HG03196 (cell line): ENCODE data around the gene ERC2.

ENCODE experiments used
- ATAC-seq: cut with Tn5 transposase; IDR thresholded peaks from one replicate; pipeline ENCODE4 v1.9.1; 2021; ENCODE audit not compliant: unreplicated experiment

The ERC2 gene

DNA sequence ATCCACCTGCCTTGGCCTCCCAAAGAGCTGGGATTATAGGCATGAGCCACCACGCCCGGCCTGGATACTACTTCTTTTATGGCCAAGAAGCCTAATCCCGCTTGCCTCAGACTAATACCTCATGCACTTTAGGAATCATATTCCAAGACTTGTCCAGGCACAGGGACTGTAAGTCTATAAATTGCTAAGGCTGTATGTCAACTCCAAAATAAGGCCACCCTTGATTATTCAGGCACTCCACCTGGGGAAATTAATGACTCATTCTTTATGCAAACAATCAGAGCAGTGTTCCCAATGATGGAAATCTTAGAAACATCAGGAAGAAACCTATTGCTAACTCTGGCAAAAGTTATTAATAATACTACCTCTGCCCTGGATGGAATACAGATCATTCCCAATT is 98.4 kb downstream of the ERC2 start:
- ATAC-seq = no peak

DNA sequence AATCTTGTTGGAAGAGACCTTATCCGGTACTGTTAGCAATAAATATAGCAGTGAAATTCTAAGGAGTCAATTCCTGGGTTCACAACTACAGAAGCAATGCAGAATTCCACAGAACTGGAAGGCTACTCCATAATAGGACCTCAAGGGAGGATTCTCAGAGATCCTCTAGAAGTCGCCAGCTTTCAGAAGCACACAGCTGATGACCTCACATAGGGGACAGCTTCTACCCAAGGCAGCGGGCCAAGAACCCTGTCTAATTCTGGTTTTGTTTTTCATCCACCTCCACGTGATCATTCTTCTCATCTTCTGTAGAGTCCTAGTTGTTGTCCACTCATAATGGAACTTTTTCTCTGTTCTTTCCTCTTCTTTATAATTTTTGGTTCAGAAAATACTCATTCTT is 99.4 kb downstream of the ERC2 start:
- no peak for ATAC-seq

DNA sequence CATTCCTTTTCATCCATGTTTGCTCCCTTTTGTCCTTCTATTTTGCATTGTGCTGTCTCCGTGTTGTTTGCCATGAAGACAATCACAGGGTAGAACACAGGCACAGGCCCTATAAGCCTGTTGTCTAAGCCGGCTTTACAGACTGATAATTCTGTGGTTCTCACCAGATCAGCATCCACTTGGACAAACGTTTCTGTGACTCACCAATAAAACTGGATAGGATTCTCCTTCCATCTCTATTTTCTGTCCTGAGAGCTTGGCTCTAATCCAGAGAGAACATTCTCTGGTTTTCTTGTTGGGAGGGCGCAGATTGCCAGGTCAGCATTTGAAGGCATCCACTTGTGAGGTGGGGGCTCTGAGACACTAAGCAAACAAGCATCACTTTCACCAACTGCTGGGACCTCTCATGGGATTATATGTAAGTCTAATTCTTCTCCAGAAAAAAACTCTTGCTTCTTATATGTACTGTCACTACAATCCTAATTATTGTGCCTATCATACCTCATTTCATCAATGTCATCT is 101.6 kb downstream of the ERC2 start:
- ATAC-seq = no peak

DNA sequence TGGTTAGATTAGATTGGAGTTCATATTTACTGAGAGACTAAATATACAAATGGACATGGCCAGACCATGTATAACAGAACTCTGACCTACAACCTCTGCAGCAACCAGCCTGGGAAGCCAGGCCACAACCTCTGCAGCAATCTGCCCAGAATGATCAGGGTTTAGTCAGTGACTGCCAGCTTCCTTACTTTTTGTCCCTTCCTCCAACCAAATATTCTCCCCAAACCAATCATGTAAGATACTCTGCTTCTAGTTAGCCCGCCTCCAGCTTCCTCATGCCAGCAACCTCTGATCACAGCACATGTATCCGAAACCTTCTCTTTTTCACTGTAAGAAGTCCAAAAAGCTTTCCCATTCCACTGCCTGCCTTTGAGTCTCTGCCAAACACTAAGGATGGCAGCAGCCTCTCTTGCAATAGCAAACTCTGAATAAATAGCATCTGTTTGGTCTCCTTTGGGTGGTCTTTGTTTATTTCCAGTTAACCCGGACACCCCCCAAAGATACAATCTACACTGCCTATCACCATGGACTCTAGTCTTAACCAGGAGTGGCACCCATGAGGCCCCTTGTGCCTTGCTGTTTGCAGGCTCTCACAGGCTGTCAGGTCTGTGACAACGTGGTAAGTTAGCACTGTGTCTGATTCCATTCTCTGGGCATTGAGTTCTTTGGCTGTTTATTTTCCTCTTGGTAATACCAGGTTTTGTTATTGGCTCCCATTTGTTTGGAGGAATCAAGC is 102.2 kb downstream of the ERC2 start:
- no peak for ATAC-seq

DNA sequence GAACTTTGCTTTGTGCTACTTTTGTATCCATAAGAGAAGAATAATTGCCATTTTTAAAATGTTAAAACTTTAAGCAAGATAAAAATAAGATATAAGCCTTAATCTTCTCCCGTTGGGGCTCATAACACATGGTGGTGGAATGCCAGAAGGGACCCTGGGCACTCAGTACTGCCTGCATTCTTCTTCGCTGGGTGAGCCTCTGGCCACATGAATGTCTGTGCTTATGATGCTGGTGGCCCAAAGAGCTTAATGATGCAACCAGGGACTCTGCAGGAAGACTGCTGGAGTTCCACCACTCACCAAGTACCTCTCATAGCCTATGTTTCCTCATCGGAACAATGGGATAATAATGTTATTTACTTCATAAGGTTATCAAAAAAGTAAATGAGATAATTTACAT is 103.6 kb downstream of the ERC2 start:
- ATAC-seq = no peak

DNA sequence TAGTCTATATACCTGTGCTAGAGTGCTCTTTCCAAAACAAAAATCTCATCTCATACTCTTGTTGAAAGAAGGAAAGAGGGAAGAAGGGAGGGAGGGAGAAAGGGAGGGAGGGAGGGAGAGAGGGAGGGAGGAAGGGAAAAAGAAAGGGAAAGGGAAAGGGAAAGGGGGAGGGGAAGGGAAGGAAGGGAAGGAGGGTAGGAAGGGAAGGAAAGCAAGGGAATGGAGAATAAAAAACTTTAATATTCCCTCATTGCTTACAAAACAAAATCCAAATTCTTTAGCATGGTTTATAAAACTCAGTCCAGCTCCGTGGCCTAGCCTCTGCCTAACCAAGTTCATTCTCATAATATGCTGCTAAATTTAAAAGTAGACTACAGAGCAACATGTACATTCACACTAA is 104.5 kb downstream of the ERC2 start:
- ATAC-seq = no peak

DNA sequence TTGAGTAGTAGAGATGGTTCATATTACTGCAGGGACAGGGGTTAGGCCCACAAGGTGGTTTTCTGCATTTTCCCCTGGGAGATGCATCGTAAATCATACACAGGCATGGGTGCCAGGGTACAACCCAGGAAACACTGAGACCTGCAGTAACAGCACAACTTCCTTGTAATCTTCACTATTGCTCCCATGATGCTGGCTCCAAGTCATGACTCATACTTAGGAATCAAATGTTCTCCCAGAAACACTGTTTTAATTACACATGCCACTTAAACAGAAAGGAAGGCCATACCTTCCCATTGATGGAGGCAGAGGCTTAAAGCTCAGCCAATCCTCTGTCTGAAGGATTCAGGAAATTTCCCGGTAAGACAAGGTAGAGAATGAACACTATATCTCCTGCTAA is 106.5 kb downstream of the ERC2 start:
- no peak for ATAC-seq

DNA sequence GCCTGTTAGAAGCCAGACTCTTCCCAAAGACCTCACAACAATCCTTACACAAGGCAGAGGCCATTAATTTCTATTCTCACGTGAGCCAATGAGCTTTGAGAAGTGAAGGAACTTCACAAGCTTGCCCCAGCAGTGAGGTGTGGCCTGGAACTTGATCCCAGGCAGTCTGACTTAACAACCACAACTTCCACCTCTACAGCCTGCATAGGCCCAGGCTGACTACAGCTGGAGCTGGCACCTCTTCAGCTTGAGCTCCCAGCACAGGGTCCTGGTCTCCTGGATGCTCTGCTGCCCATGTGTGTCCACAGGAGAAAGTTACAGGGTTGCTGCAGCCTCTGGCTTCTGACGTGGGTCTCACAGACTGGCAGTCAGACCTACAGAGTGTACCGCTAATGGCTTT is 111.0 kb downstream of the ERC2 start:
- no peak for ATAC-seq

DNA sequence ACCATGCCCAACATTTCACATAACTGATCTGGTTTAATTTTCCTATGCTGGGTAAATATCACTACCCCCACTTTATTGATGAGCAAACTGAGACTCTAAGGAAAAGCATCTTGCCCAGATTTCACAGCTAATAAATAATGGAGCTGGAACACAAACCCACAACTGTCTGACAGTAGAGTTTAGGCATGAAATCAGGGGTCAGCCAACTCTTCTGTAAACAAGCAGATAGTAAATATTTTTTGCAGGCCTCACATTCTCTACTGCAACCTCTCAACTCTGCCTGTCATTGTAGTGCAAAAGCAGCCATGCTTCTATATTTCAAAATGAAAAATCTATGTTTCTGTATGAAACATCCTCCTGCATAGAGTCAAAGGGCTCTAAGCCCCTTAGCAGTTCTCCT is 111.5 kb downstream of the ERC2 start:
- no peak for ATAC-seq

DNA sequence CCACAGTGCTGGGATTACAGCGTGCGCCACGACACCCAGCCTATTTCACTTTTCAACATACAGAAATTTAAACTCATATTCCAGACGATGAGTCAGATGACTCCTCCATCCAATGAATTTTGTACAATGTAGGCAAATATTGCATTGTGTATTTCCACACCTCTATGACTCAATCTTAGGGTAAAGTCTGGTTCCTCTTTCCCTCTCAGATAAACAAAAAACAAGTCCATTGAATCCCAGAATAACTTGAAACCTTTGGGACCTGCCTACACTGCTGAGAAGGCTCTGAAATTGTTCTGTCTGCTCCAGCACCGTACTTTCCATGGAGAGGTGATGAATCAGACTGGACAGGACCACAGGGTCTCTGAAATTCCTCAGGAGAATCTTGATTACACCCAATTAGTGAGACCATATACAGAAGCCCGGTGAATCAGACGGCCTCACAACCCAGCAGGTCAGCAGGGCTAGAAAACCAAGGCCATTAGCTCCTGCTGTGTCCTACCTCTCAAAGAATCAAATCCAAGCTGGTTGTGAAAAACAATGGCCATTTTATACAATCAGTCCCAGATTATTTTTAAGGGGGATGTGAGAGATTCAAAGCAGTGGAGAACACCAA is 112.6 kb downstream of the ERC2 start:
- ATAC-seq = no peak

DNA sequence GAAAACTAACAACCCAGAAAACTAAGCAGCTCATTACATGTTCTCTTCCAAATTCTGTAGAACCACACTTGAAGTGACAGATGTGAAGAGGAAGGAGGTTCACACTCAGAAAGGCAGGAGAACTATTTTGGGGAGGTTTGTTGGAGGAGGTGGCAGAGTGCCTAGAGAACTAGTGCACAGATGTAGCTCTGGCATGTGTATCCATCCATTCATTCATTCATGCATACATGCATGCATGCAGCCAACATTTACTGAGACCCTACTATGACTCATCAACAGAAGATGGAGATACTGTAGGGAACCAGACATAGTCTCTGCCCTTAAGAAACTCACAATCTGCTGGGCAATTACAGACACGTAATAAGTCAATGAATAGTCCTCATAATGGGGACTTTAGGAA is 116.7 kb downstream of the ERC2 start:
- ATAC-seq = no peak

DNA sequence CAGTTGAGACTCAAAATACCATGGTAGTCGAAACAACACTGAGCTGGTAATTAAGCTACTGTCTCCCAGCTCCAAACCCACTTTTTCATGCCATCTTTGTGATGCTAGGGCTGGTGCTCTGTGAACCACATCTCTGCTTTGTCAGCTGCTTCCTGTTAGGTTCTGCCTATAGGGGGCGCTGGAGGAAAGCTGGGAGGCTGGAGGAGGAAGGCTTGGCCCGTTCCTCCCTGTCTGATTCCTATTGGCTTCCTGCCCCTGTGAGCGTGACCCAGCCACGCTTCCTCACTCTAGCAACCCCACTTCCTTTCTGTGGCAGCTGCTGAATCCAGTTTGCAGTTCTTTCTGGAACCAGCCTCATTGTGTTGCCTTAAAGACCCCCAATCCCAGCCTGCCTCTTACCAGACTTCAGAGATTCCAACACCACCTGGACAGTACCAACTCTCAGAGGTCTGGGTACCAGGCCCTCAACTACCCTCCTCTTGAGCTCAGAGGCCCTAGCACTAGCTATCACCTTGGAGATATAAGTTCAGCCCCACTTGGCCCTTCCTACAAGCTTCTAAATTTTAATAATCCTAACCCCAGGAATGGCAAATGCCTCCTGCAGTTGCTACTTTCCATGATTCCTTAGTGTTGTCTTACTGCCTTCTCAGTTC is 120.9 kb downstream of the ERC2 start:
- no peak for ATAC-seq

DNA sequence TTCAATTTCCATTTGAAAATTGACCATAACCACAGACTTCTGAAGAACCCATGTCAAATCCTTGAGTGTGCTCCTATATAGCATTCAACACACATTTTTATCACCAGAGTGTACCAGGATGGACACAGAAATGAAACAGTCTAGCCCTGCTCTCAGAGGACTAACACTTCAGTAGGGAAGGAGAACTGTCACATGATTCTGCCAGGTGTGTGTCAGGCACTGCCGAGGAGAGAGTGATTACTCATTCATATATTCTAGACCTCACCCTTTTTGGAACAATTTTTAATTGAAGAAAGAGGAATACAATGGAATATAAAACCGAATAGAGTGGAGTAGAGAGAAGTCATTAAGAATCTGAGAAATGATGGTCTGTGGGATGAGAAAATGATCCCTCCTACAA is 125.8 kb downstream of the ERC2 start:
- no peak for ATAC-seq

DNA sequence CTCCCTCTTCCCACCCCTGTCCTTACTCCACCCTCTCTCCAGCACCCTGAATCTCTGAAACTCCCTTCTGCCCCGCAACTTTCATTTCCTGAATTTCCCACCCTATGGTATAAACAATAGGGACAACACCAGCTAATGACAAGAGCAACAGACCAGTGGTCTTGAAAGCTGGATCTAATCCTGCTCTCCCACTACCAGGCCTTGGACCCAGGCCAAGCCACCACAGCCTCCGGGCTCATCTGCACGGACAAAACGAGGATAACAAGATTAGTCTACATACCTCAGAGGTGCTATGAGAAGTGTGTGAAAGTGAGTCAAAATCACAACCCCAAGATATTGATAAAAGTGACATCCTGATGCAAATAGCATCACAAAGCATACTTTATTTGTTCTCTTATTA is 128.6 kb downstream of the ERC2 start:
- ATAC-seq = no peak

DNA sequence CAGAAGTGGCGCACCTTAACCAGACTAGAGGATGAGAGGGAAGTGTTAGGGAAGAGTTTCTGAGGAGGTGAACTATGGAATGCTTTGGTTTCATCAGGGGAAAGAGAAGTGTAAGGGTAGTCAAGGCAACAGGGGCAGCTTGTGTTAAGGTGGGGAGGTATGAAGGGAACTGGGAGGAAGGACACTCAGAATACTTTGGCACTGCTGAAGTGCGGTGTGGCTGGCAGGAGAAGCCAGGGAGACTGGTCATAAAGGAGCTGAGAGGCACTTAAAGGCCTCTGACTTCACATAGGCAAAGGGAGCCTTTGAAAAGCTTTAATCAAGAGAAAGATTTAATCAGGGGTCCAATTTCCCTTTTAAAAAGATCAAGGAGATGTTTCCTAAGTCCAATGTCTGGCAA is 129.0 kb downstream of the ERC2 start:
- no peak for ATAC-seq

DNA sequence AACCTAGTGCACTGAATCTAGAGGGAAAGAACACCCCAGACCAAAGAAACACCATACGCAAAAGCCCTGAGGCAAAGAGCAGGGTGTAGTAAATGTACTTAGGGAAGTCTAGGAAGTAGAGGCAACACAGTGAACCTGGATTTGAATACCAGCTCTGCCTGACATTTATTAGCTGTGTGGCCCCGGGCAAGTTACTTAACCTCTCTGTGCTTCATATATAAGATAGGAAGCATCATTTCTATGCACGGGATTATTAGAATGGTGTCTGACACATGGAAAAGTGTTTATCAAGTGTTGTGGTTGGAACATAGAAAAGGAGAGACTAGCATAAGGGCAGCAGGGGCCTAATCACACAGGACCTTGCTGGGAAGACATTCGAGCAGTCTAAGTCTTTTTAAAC is 132.2 kb downstream of the ERC2 start:
- ATAC-seq = no peak

DNA sequence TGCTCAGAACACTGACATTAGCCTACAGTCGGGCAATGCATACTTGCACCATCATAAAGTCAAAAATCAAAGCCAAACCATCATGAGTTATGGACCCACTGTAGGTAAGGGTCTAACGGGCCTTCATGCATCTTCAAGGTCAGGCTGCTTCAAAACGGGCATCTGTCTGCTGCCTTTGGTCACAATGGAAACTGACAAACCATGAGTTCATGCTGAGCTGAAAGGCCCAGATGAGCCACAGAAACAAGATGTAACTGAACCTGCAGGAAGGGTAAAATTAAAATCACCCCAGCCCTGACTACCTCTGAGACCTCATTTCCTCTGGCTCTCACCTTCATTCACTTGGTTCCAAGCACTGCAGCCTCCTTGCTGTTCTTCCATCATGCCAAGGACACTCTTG is 143.8 kb downstream of the ERC2 start:
- no peak for ATAC-seq

DNA sequence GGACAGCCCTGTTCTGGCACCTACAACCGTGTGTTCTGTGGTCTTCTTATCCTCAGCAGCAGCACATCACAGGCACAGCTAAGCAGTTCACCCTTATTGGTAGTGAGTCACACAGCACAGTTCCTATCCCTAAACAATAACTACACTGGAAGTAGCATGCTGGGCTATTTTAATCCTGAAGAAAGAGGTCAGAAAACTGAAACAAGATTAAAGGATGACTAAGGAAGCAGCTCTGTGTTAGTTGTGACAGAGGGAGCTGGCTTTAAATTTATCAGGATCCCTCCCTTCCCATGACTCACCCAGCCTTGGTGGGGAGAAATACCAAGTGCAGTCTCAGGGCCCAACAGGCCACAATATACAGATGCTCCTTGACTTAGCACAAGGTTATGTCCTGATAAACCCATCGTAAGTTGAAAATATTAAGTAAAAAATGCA is 144.3 kb downstream of the ERC2 start:
- no peak for ATAC-seq

DNA sequence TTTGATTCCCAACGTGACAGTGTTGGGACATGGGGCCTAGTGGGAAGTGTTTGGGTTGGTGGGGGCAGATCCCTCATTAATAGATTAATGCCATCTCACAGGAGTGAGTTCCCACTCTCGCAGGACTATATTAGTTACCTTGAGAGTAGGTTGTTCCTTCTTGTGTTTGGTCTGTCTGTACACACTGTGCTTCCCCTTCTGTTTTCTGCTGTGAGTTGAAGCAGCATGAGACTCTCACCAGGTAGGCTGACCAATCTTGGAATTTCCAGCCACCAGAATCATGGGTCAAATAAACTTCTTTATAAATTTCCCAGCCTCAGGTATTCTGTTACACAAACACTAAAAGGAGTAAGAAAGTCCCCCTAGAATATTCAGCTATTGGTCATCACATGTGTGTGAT is 145.4 kb downstream of the ERC2 start:
- ATAC-seq = no peak

DNA sequence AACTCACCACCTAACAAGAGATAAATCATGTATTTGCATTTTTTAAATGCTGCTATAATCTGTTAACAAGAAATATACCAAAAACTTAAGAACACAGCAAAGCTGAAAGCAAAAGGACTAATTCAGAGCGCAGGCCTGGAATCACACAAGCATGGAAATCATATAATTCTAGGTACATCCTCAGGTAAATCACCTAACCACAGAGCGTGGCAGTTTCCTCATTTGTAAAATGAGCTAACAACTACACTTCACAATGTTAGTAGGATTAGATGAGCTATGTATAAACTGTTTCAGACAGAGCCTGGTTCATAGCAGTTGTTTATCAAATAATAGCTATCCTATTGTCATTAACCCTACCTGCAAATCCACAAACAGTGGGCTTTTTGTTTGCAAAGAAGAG is 146.4 kb downstream of the ERC2 start:
- no peak for ATAC-seq

DNA sequence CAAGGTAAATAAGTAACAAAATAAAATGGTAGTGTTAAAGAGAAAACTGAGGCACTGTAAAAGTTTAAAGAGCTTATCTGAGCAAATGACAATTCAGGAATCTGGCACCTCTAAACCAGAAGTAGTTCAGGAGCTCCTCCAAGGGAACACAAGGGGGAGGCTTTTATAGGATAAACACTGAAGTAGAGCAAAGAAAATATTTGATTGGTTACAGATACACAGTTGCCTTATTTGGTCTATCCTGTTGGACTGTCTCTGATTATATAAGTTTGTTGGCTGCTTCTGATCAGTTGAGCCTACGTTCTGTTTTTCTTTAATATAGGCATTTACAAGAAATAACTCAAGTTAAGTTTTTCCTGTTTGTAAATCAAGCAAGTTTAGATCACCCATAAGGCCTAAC is 146.9 kb downstream of the ERC2 start:
- ATAC-seq = no peak

DNA sequence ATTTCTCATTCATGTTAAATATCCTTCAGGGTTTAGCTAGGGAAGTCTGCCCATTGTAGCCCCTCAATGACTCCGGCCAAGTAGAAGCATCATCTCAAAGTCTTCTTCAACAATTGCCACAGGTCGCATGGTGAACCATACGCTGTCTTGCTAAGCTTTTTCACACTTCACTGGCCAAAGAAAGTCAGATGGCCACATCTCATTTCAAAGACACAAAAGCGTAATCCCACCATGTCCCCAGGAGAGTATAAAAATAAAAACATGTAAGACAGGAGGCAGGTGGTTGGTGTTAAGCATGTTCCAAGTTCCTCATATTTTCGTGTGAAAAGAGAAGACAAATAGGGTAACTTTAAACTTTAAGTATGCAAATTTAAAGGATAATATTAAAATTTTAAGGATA is 147.4 kb downstream of the ERC2 start:
- no peak for ATAC-seq
